H1 (cell line): ENCODE measurements around the gene MYL7. TPM values are rescaled to one million over a fixed set of nuclear protein-coding genes. Genes with fewer than 3 reads are reported as not detected.

Experiments
- CTCF ChIA-PET: fragments of 300-600 bp; sonication (Branson Sonifier 250); formaldehyde crosslinking; loops from one replicate; lab custom pipeline; 2021; ENCODE audit not compliant: partially characterized antibody; lab: Charles Lee
- POLR2A ChIA-PET: fragments of 300-600 bp; sonication (Branson Sonifier 250); formaldehyde crosslinking; loops from one replicate; lab custom pipeline; 2021; ENCODE audit warnings: inconsistent platforms; ENCODE audit not compliant: partially characterized antibody; lab: Charles Lee
- DNase-seq, 2 experiments: peaks; one replicate each; pipeline versions ENCODE4 v3.0.0 to v3.0.0-alpha.2; 2010 to 2022; ENCODE audit warnings: low spot score in 2 of 2, low read depth in 1 of 2, mixed read lengths in 1 of 2
- FAIRE-seq: peaks from 2 replicates; lab custom pipeline; 2011; peaks lifted over from hg19 to GRCh38; lab: Jason Lieb, UNC
- H2AFZ ChIP-seq: 2 replicates; pipeline ENCODE4 v1.8.1; 2012; ENCODE audit warnings: low read length, inconsistent platforms
- H2AK5ac ChIP-seq: 2 replicates; pipeline ENCODE4 v1.6.1; 2013; ENCODE audit warnings: low read depth, low read length
- H2BK120ac ChIP-seq: replicated peaks from 2 replicates; pipeline ENCODE3; 2013; ENCODE audit warnings: low read depth, low read length, inconsistent platforms
- H2BK12ac ChIP-seq: 2 replicates; pipeline ENCODE4 v1.6.1; 2013; ENCODE audit warnings: low read depth, low read length
- H2BK15ac ChIP-seq: 2 replicates; pipeline ENCODE4 v1.6.1; 2013; ENCODE audit warnings: low read length
- H2BK20ac ChIP-seq: 2 replicates; pipeline ENCODE4 v1.6.1; 2013; ENCODE audit warnings: low read length
- H2BK5ac ChIP-seq: 2 replicates; pipeline ENCODE4 v1.6.1; 2013; ENCODE audit warnings: low read depth, low read length
- H3K14ac ChIP-seq: 2 replicates; pipeline ENCODE4 v1.6.1; 2013; ENCODE audit warnings: inconsistent platforms; ENCODE audit not compliant: insufficient read length
- H3K18ac ChIP-seq: 2 replicates; pipeline ENCODE4 v1.6.1; 2013; ENCODE audit warnings: low read length; ENCODE audit errors: extremely low read depth
- H3K23ac ChIP-seq: 2 replicates; pipeline ENCODE4 v1.6.1; 2013; ENCODE audit warnings: inconsistent platforms; ENCODE audit not compliant: insufficient read length
- H3K23me2 ChIP-seq: 2 replicates; pipeline ENCODE4 v1.6.1; 2013; ENCODE audit warnings: low read depth, low read length
- H3K27ac ChIP-seq: 2 replicates; pipeline ENCODE4 v1.6.1; 2011; ENCODE audit warnings: low read depth, low read length, inconsistent platforms
- H3K27me3 ChIP-seq, 4 experiments: replicated peaks in 1 of 4; 1 replicate in 1 of 4; 2 replicates in 3 of 4; pipeline versions ENCODE4 v1.6.1 to v1.8.1; 2011 to 2013; ENCODE audit warnings: low read length in 3 of 4, mild to moderate bottlenecking in 3 of 4, inconsistent platforms in 2 of 4, mixed read lengths in 2 of 4, moderate library complexity in 1 of 4; ENCODE audit not compliant: control insufficient read depth in 3 of 4, insufficient read depth in 3 of 4; ENCODE audit errors: extremely low read depth in 1 of 4
- H3K36me3 ChIP-seq, 4 experiments: 2 replicates each; pipeline versions ENCODE4 v1.6.1 to v1.8.1; 2011 to 2013; ENCODE audit warnings: mild to moderate bottlenecking in 4 of 4, low read length in 3 of 4, moderate library complexity in 2 of 4, control low read depth in 1 of 4, inconsistent platforms in 1 of 4; ENCODE audit not compliant: insufficient read depth in 4 of 4, control insufficient read depth in 2 of 4
- H3K4ac ChIP-seq: replicated peaks from 2 replicates; pipeline ENCODE3; 2013; ENCODE audit warnings: low read length, low read depth, mixed read lengths, inconsistent platforms; ENCODE audit not compliant: insufficient read length
- H3K4me1 ChIP-seq, 4 experiments: replicated peaks in 1 of 4; 1 replicate in 1 of 4; 2 replicates in 3 of 4; pipeline versions ENCODE4 v1.6.1 to v1.8.1; 2011 to 2013; ENCODE audit warnings: low read length in 3 of 4, inconsistent platforms in 2 of 4, mixed read lengths in 1 of 4; ENCODE audit not compliant: insufficient read depth in 4 of 4, control insufficient read depth in 3 of 4
- H3K4me2 ChIP-seq, 2 experiments: 2 replicates each; pipeline versions ENCODE4 v1.6.1 to v1.8.1; 2011 to 2013; ENCODE audit warnings: low read depth in 2 of 2, low read length in 2 of 2, control low read depth in 1 of 2, inconsistent platforms in 1 of 2, mild to moderate bottlenecking in 1 of 2; ENCODE audit not compliant: insufficient read depth in 1 of 2
- H3K4me3 ChIP-seq, 4 experiments: fragments of 200-600, 300-600 bp in 1 of 4; sonication (generic), shearing (Covaris generic), sonication (Bioruptor Twin) in 1 of 4; 2 replicates each; pipeline versions ENCODE4 v1.5.1 to v1.8.1; 2011 to 2016; ENCODE audit warnings: low read length in 4 of 4, low read depth in 3 of 4, control low read depth in 2 of 4, inconsistent platforms in 2 of 4, mild to moderate bottlenecking in 2 of 4, mixed read lengths in 1 of 4, moderate library complexity in 1 of 4; ENCODE audit not compliant: insufficient read depth in 2 of 4; ENCODE audit errors: extremely low read depth in 1 of 4
- H3K56ac ChIP-seq: replicated peaks from 2 replicates; pipeline ENCODE3; 2013; ENCODE audit warnings: low read depth, mild to moderate bottlenecking, mixed read lengths, low read length, inconsistent platforms; ENCODE audit not compliant: insufficient read length
- H3K79me1 ChIP-seq: 2 replicates; pipeline ENCODE4 v1.6.1; 2013; ENCODE audit warnings: low read depth, low read length, control low read depth
- H3K79me2 ChIP-seq, 2 experiments: 2 replicates each; pipeline versions ENCODE4 v1.6.1 to v1.8.1; 2012 to 2013; ENCODE audit warnings: low read length in 2 of 2, mild to moderate bottlenecking in 2 of 2, inconsistent platforms in 1 of 2; ENCODE audit not compliant: insufficient read depth in 2 of 2, control insufficient read depth in 1 of 2
- H3K9ac ChIP-seq, 4 experiments: replicated peaks in 1 of 4; 1 replicate in 1 of 4; 2 replicates in 3 of 4; pipeline versions ENCODE4 v1.6.1 to v1.8.1; 2011 to 2013; ENCODE audit warnings: low read depth in 3 of 4, low read length in 3 of 4, control low read depth in 2 of 4, mild to moderate bottlenecking in 2 of 4, moderate library complexity in 2 of 4, inconsistent platforms in 1 of 4; ENCODE audit errors: extremely low read depth in 1 of 4
- H3K9me3 ChIP-seq, 2 experiments: 2 replicates each; pipeline versions ENCODE4 v1.6.1 to v1.8.1; 2012 to 2013; ENCODE audit warnings: mild to moderate bottlenecking in 2 of 2, moderate library complexity in 2 of 2, control low read depth in 1 of 2, inconsistent platforms in 1 of 2, low read depth in 1 of 2, low read length in 1 of 2, mixed read lengths in 1 of 2; ENCODE audit not compliant: insufficient read depth in 2 of 2
- H4K20me1 ChIP-seq, 2 experiments: replicated peaks in 1 of 2; 2 replicates each; pipeline versions ENCODE3 to v1.8.1; 2011 to 2013; ENCODE audit warnings: inconsistent platforms in 2 of 2, low read length in 2 of 2, mild to moderate bottlenecking in 1 of 2; ENCODE audit not compliant: insufficient read depth in 2 of 2, control insufficient read depth in 1 of 2
- H4K5ac ChIP-seq: 2 replicates; pipeline ENCODE4 v1.6.1; 2013; ENCODE audit warnings: low read length, low read depth, mixed read lengths, inconsistent platforms; ENCODE audit not compliant: insufficient read length
- H4K8ac ChIP-seq: 2 replicates; pipeline ENCODE4 v1.8.0; 2013; ENCODE audit warnings: mild to moderate bottlenecking, moderate library complexity, low read length, inconsistent platforms; ENCODE audit not compliant: insufficient read depth; ENCODE audit errors: extremely low read depth
- H4K91ac ChIP-seq: replicated peaks from 2 replicates; pipeline ENCODE3; 2013; ENCODE audit warnings: low read length, mixed read lengths, inconsistent platforms; ENCODE audit not compliant: insufficient read length
- BACH1 ChIP-seq: IDR thresholded peaks from 2 replicates; pipeline ENCODE4 v1.6.1; 2012; ENCODE audit warnings: low read length, improper control_type of control experiment
- CREB1 ChIP-seq: IDR thresholded peaks from 2 replicates; pipeline ENCODE4 v1.6.1; 2012; ENCODE audit warnings: inconsistent platforms
- CTCF ChIP-seq, 3 experiments: IDR thresholded peaks; 1 replicate in 2 of 3; 2 replicates in 1 of 3; pipeline versions ENCODE4 v1.5.1 to v1.6.1; 2011; ENCODE audit warnings: low read length in 3 of 3, mild to moderate bottlenecking in 3 of 3, inconsistent platforms in 2 of 3, low read depth in 1 of 3, moderate library complexity in 1 of 3; ENCODE audit not compliant: insufficient read depth in 1 of 3; ENCODE audit errors: control extremely low read depth in 1 of 3
- EP300 ChIP-seq, 2 experiments: IDR thresholded peaks; 1 replicate in 1 of 2; 2 replicates in 1 of 2; pipeline ENCODE4 v1.6.1; 2011 to 2012; ENCODE audit warnings: low read depth in 2 of 2, low read length in 2 of 2, mild to moderate bottlenecking in 2 of 2, borderline replicate concordance in 1 of 2, inconsistent platforms in 1 of 2, moderate library complexity in 1 of 2
- HDAC6 ChIP-seq: IDR thresholded peaks from one replicate; pipeline ENCODE4 v1.7.1; 2012; ENCODE audit warnings: low read depth, mild to moderate bottlenecking, inconsistent platforms, low read length, moderate library complexity
- KDM1A ChIP-seq: fragments of 200-600, 300-600 bp; sonication (generic); IDR thresholded peaks from 2 replicates; pipeline ENCODE4 v1.7.1; 2016; ENCODE audit warnings: mild to moderate bottlenecking, low read length, borderline replicate concordance
- SP4 ChIP-seq: IDR thresholded peaks from 2 replicates; pipeline ENCODE4 v1.6.1; 2012; ENCODE audit warnings: low read length, inconsistent platforms
- SRF ChIP-seq: IDR thresholded peaks from 2 replicates; pipeline ENCODE4 v1.6.1; 2011; ENCODE audit warnings: mild to moderate bottlenecking, low read depth, low read length, moderate library complexity
- SUZ12 ChIP-seq: fragments of 200-600 bp; sonication (generic); IDR thresholded peaks from 2 replicates; pipeline ENCODE4 v1.6.1; 2012; ENCODE audit warnings: mild to moderate bottlenecking, inconsistent platforms, low read length, moderate library complexity, mixed read lengths
- TAF7 ChIP-seq: optimal IDR thresholded peaks from 2 replicates; pipeline ENCODE3; 2011; ENCODE audit warnings: low read depth, mild to moderate bottlenecking, inconsistent platforms, low read length, moderate library complexity, borderline replicate concordance
- TCF12 ChIP-seq: IDR thresholded peaks from 2 replicates; pipeline ENCODE4 v1.6.1; 2011; ENCODE audit warnings: low read depth, mild to moderate bottlenecking, low read length
- TEAD4 ChIP-seq: IDR thresholded peaks from 2 replicates; pipeline ENCODE4 v1.6.1; 2012; ENCODE audit warnings: low read depth, low read length, inconsistent platforms, mixed read lengths
- WGBS, 2 experiments: shearing (Covaris generic) in 1 of 2; methylation state at CpG; one replicate each; pipeline versions ENCODE4 v1.1.6 to v1.1.7; 2013 to 2015; ENCODE audit warnings: low lambda C conversion rate in 2 of 2, mixed read lengths in 2 of 2, inconsistent platforms in 1 of 2, low coverage in 1 of 2, missing lambda C conversion rate in 1 of 2; ENCODE audit not compliant: insufficient replicate concordance in 2 of 2, insufficient coverage in 1 of 2, insufficient read length in 1 of 2; ENCODE audit errors: extremely low coverage in 1 of 2, missing lambda C conversion rate in 1 of 2; 5-methylcytosine and 5-hydroxymethylcytosine counted together
- polyA plus RNA-seq, 7 experiments: library from polyadenylated mRNA; depleted of rRNA in 3 of 7; stranded (reverse) in 5 of 7; unstranded in 2 of 7; fragments of >200 nt in 5 of 7; fragments of 200-250 nt in 2 of 7; gene quantifications; 1 replicate in 5 of 7; 2 replicates in 1 of 7; 4 replicates in 1 of 7; pipeline versions ENCODE4 v1.2.1 to v1.2.3, GENCODE V29; 2011 to 2013; ENCODE audit warnings: missing spikeins in 2 of 7, mixed read lengths in 2 of 7
- total RNA-seq: library from RNA; stranded (reverse); fragmentation: NEBNext Ultra II Directional; extraction: Animal tissue kit (Norgen Biotek cat#: 25700); gene quantifications from 2 replicates; pipeline ENCODE4 v1.2.1, GENCODE V29; 2021

MYL7 gene
- total and polyA plus RNA-seq, 2 of the 8 experiments (the other 6 are each of a cell fraction or from before 2014, with no cell fraction given): 3.3 to 3.4 TPM

GRCh38 chr7:44093102-44093641 lies 48.0 kb downstream of the MYL7 start:
- Histone ChIP-seq H3K4ac (no peak overlapping the region), H3K4me3 (no peak overlapping the region), H2BK12ac (no peak overlapping the region), H3K9me3 (no peaks in the 10 kb centered on the region), H3K14ac (no peak overlapping the region), H2AFZ (0 out of 2 replicates have a peak overlapping the region, but pooled peaks have one; percentile 77), H2AK5ac (no peak overlapping the region), H3K79me2 (no peaks in the 10 kb centered on the region), H3K4me2 (no peak overlapping the region), H3K23me2 (no peaks in the 10 kb centered on the region), H3K79me1 (no peaks in the 10 kb centered on the region), H4K91ac (no peak overlapping the region), H2BK20ac (no peak overlapping the region), H2BK120ac (no peak overlapping the region), H4K8ac (no peak overlapping the region), H3K9ac (no peak overlapping the region), H3K4me1 (no peaks in the 10 kb centered on the region), H4K20me1 (no peaks in the 10 kb centered on the region), H3K27me3 (no peaks in the 10 kb centered on the region), H3K23ac (no peak overlapping the region), H3K27ac (no peak overlapping the region), H2BK5ac (no peak overlapping the region), H3K56ac (no peak overlapping the region), H2BK15ac (no peak overlapping the region), H3K36me3 (no peaks in the 10 kb centered on the region), H3K18ac (no peak overlapping the region), H4K5ac (no peak overlapping the region)
- DNase-seq: no peak
- POLR2A ChIA-PET: interaction anchor here (1.1 to 1.5 kb wide), 2 partner anchors 18 to 26 kb away, joined by 3 to 4 read pairs; no protein-coding TSS in a partner anchor
- CTCF ChIA-PET: interaction anchor here (0.6 to 1.1 kb wide), 3 partner anchors 104 to 148 kb away, joined by 3 to 4 read pairs (median 4); no protein-coding TSS in a partner anchor
- 69% methylated on average over 6 of the region's 6 CpGs; no CpG with 5 or more reads in 1 of the 2 experiments for WGBS, 2 experiments
- no peak for FAIRE-seq
- no peak for TF ChIP-seq EP300 (IDR thresholded peaks at IDR 0.05; ENCODE audit: borderline replicate concordance in 1 of 2, low read depth in 2 of 2, low read length in 2 of 2)
- no peak for TF ChIP-seq CTCF (IDR thresholded peaks at IDR 0.05; ENCODE audit: control extremely low read depth in 1 of 3, insufficient read depth in 1 of 3, low read depth in 1 of 3, low read length in 3 of 3)
- TF ChIP-seq HDAC6: no peak
- no peak for TF ChIP-seq TEAD4
- TF ChIP-seq BACH1: no peak
- no peak for TF ChIP-seq SRF
- TF ChIP-seq SP4: no peak
- no peak for TF ChIP-seq KDM1A
- no peak for TF ChIP-seq CREB1
- TF ChIP-seq TAF7: no peak
- no peak for TF ChIP-seq TCF12
- TF ChIP-seq SUZ12: no peak
